OCI-LY7 (cell line): ENCODE measurements around the gene GRIN3A. TPM values are rescaled to one million over a fixed set of nuclear protein-coding genes. Genes with fewer than 3 reads are reported as not detected.

Source experiments
- BruUV-seq: library from RNA; stranded (reverse); fragments of 400-500 nt; replicated peaks from 2 replicates; lab custom pipeline; 2021; lab: Mats Ljungman, UMichigan
- CTCF ChIA-PET: fragments of 300-600 bp; sonication (Branson Sonifier 250); formaldehyde crosslinking; loops from one replicate; lab custom pipeline; 2022; ENCODE audit warnings: antibody characterized with exemption; ENCODE audit not compliant: unreplicated experiment; lab: Charles Lee
- POLR2A ChIA-PET: fragments of 300-600 bp; sonication (Branson Sonifier 250); formaldehyde crosslinking; loops from one replicate; lab custom pipeline; 2022; ENCODE audit warnings: antibody characterized with exemption; lab: Charles Lee
- DNase-seq: peaks from one replicate; pipeline ENCODE4 v3.0.0-alpha.2; 2015; ENCODE audit warnings: low spot score
- H2AFZ ChIP-seq: fragments of 200-600 bp; sonication (generic), shearing (Covaris generic); 2 replicates; pipeline ENCODE4 v1.6.1; 2014; ENCODE audit warnings: mild to moderate bottlenecking, antibody characterized with exemption, low read length, moderate library complexity
- H3K27ac ChIP-seq: fragments of 200-600 bp; sonication (generic); 2 replicates; pipeline ENCODE4 v1.5.1; 2014; ENCODE audit warnings: mixed run types, low read depth, mild to moderate bottlenecking, moderate library complexity, low read length, inconsistent platforms; ENCODE audit not compliant: poor library complexity, severe bottlenecking
- H3K36me3 ChIP-seq: fragments of 200-600 bp; sonication (generic); 2 replicates; pipeline ENCODE4 v1.6.1; 2014; ENCODE audit warnings: mild to moderate bottlenecking, antibody characterized with exemption, low read length, moderate library complexity, mixed read lengths; ENCODE audit not compliant: insufficient read depth
- H3K4me1 ChIP-seq: fragments of 200-600 bp; sonication (generic); 2 replicates; pipeline ENCODE4 v1.5.1; 2014; ENCODE audit warnings: mild to moderate bottlenecking, low read length; ENCODE audit not compliant: insufficient read depth, poor library complexity, severe bottlenecking
- H3K4me2 ChIP-seq: fragments of 200-600 bp; sonication (generic); 2 replicates; pipeline ENCODE4 v1.6.1; 2014; ENCODE audit warnings: mild to moderate bottlenecking, low read length
- H3K4me3 ChIP-seq: fragments of 200-600 bp; sonication (generic); 2 replicates; pipeline ENCODE4 v1.5.1; 2014; ENCODE audit warnings: mild to moderate bottlenecking, low read depth, low read length; ENCODE audit not compliant: poor library complexity, severe bottlenecking
- H3K79me2 ChIP-seq: fragments of 200-600 bp; sonication (generic); 2 replicates; pipeline ENCODE4 v1.6.1; 2016; ENCODE audit warnings: low read depth, mild to moderate bottlenecking, low read length, moderate library complexity, mixed read lengths; ENCODE audit not compliant: insufficient read depth
- H3K9me2 ChIP-seq: fragments of 200-600 bp; sonication (generic); 2 replicates; pipeline ENCODE4 v1.6.1; 2016; ENCODE audit warnings: mild to moderate bottlenecking, low read length, mixed read lengths; ENCODE audit not compliant: insufficient read depth
- H3K9me3 ChIP-seq: fragments of 200-600 bp; sonication (generic); 2 replicates; pipeline ENCODE4 v1.6.1; 2014; ENCODE audit warnings: mild to moderate bottlenecking, mixed run types, low read length, mixed read lengths
- H4K20me1 ChIP-seq: fragments of 200-600 bp; sonication (generic); 2 replicates; pipeline ENCODE4 v1.6.1; 2014; ENCODE audit warnings: mild to moderate bottlenecking, antibody characterized with exemption, low read length, moderate library complexity, mixed read lengths; ENCODE audit not compliant: insufficient read depth
- EZH2phosphoT487 ChIP-seq: fragments of 200-600 bp; sonication (generic); IDR thresholded peaks from 2 replicates; pipeline ENCODE4 v1.6.1; 2018; ENCODE audit warnings: low read depth, borderline replicate concordance, mild to moderate bottlenecking, mixed run types, antibody characterized with exemption, low read length, moderate library complexity, mixed read lengths
- intact Hi-C: fragments of 100-400 bp; cut with micrococcal nuclease; formaldehyde crosslinking; loops from one replicate; pipeline ENCODE4 v1.10.0; 2022; ENCODE audit not compliant: unreplicated experiment
- total RNA-seq, 2 experiments: library from RNA; depleted of rRNA in 1 of 2; stranded (reverse); fragments of >200 nt in 1 of 2; shearing (Covaris generic) in 1 of 2; gene quantifications; 2 replicates each; pipeline ENCODE4 v1.2.3, GENCODE V29; 2014 to 2022
- TF ChIP-seq, protein P1 (sequence below): fragments of 200-600 bp; sonication (generic); conservative IDR thresholded peaks from 2 replicates; pipeline ENCODE4 v1.5.1; 2014; ENCODE audit warnings: mild to moderate bottlenecking, antibody characterized with exemption, low read length, moderate library complexity, mixed read lengths

GRIN3A gene
- total RNA-seq, 2 experiments from 2014 or later = not detected

DNA sequence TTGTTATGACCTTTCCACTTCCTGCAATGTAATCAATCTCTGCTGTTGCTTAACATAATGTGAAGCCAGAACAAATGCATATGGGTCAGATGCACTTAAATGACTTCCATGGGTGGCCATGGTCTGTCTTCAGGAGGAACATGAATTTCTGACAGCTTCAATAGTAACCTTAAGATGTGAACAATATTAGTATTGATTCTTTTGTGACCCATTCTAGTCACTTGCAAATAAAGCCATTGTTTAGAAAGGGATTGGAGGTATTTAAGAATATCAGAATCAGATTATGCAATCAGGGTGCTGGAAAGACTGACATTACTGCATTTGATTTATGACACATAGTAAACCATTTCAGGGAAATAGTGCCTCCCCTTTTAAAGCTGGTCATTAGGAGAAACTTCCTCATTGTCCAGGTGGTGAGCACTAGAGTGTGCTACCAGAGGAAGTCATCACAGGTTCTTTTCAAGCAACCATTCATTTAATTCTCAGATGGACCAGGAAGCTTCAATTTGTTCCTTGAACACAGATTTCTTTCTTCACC is 32.1 kb downstream of the GRIN3A start:
- Histone ChIP-seq H3K4me3 (no peak overlapping the region), H3K79me2 (no peaks in the 10 kb centered on the region), H3K9me2 (no peaks in the 10 kb centered on the region), H4K20me1 (no peaks in the 10 kb centered on the region), H2AFZ (no peak overlapping the region), H3K4me1 (no peaks in the 10 kb centered on the region), H3K36me3 (no peaks in the 10 kb centered on the region), H3K4me2 (no peak overlapping the region), H3K9me3 (no peaks in the 10 kb centered on the region), H3K27ac (no peak overlapping the region)
- BruUV-seq = no TSS peak
- CTCF ChIA-PET = no interaction called here
- intact Hi-C loops = no loop called here
- TF ChIP-seq, protein P1, sequence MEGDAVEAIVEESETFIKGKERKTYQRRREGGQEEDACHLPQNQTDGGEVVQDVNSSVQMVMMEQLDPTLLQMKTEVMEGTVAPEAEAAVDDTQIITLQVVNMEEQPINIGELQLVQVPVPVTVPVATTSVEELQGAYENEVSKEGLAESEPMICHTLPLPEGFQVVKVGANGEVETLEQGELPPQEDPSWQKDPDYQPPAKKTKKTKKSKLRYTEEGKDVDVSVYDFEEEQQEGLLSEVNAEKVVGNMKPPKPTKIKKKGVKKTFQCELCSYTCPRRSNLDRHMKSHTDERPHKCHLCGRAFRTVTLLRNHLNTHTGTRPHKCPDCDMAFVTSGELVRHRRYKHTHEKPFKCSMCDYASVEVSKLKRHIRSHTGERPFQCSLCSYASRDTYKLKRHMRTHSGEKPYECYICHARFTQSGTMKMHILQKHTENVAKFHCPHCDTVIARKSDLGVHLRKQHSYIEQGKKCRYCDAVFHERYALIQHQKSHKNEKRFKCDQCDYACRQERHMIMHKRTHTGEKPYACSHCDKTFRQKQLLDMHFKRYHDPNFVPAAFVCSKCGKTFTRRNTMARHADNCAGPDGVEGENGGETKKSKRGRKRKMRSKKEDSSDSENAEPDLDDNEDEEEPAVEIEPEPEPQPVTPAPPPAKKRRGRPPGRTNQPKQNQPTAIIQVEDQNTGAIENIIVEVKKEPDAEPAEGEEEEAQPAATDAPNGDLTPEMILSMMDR = no peak
- no peak for TF ChIP-seq EZH2phosphoT487
- DNase-seq = peak; percentile 1
- POLR2A ChIA-PET = interaction anchor here (1.1 kb wide), 1 partner anchor 35 kb away, joined by 4 read pairs; no protein-coding TSS in a partner anchor

DNA sequence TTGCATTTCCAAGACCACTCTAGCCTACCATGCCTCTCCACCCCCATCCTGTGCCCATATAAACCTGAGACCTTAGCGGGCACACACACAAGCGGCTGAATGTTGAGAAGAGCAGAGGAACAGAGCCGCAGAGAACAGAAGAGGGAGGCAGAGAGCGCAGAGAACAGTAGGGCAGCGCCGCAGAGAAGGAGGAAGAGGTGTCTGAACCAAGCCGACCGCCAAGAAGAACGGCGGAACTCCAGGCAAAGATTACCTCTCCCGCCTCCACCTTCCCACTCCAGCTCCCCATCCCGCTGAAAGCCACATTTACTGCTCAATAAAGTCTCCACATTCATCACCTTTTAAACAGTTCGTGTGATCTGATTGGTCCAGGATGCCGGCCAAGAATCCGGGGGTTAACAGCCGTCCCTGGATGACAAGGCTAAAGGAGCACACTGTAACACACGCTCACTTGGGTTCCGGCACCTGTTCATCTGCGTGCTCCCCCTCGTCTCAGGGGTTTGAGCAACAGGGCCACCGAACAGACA is 33.2 kb downstream of the GRIN3A start:
- ChIA-PET CTCF (no interaction called here), POLR2A (no interaction called here)
- no peak for TF ChIP-seq EZH2phosphoT487
- TF ChIP-seq, protein P1 = no peak
- no TSS peak for BruUV-seq
- no peaks in the 10 kb centered on the region for H3K9me2 ChIP-seq
- H3K79me2 ChIP-seq = no peaks in the 10 kb centered on the region
- no peaks in the 10 kb centered on the region for H3K9me3 ChIP-seq
- H3K27ac ChIP-seq = no peak overlapping the region
- no peaks in the 10 kb centered on the region for H4K20me1 ChIP-seq
- H3K4me3 ChIP-seq = no peak overlapping the region
- H2AFZ ChIP-seq = no peak overlapping the region
- H3K4me2 ChIP-seq = no peak overlapping the region
- intact Hi-C loops = no loop called here
- no peaks in the 10 kb centered on the region for H3K4me1 ChIP-seq
- DNase-seq = no peak
- H3K36me3 ChIP-seq = no peaks in the 10 kb centered on the region

DNA sequence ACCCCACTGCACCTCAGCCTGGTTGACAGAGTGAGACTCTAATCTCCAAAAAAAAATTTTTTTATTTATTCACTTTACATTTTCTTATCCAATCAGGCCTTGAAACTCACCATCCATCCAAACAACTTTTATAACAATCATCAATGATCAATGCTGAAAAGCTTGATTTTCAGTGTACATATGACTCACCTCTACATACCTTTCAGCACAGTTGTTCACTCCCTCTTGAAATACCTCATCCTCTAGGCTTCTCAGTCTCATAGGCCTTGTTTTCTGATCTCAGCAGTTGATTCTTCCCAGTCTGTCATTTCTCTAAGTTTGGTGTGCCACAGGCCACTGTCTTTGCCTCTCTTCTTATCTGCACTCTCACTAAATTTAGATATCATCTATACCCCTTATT is 36.2 kb downstream of the GRIN3A start:
- ChIA-PET POLR2A (no interaction called here), CTCF (no interaction called here)
- Histone ChIP-seq H3K4me1 (no peaks in the 10 kb centered on the region), H3K79me2 (no peaks in the 10 kb centered on the region), H4K20me1 (no peaks in the 10 kb centered on the region), H3K4me3 (no peak overlapping the region), H3K9me2 (no peaks in the 10 kb centered on the region), H2AFZ (no peak overlapping the region), H3K27ac (no peak overlapping the region), H3K4me2 (no peak overlapping the region), H3K9me3 (no peaks in the 10 kb centered on the region), H3K36me3 (no peaks in the 10 kb centered on the region)
- intact Hi-C loops = no loop called here
- no peak for DNase-seq
- BruUV-seq = no TSS peak
- TF ChIP-seq EZH2phosphoT487 = no peak
- TF ChIP-seq, protein P1 = no peak
